Measurements from ENCODE around the gene ALDH4A1.

Gene ALDH4A1

DNA sequence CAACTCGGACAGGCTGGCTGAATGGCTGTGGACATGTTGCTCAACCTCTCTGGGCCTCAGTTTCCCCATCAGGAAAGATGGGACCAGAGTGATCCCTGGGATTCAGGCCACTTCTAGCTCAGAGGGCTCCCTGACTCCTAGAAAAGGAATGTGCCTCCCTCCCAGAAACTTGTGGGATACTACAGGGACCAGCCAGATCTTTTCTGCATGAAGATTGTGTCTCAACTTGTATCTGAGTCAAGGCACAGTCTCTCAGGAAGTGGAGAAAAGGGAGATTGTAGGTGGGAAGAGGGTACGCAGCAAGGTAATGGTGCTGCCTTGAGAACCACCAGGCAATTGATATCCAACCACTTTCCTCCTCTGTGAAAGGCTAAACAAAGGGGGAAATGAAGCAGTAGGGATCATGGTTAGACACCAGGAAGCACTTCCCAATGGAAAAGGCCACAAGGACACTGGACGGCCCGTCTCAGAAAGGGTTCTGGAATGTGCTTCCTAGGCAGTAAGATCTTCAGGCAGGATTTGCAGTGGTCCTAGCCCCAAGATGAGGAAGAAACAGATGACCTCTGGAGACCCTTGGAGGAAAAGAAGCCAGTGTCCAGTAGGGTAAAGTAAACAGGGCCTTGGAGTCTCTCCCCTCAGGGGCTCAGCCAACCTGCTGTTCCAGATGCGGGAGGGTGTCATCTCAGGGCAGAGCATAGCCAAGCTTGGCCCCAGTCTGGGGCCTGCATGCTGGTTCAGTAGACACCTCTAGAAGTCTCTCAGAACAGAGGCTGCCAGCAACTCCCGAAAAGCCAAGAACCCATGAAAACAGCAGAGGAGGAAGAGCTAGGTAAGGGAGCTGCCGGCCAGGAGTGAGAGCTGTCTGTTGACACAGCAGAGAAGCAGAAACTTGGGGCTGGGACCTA is 37.3 kb upstream of the ALDH4A1 start:
- peak; percentile 57 for DNase-seq (ENCODE audit: low spot score)

DNA sequence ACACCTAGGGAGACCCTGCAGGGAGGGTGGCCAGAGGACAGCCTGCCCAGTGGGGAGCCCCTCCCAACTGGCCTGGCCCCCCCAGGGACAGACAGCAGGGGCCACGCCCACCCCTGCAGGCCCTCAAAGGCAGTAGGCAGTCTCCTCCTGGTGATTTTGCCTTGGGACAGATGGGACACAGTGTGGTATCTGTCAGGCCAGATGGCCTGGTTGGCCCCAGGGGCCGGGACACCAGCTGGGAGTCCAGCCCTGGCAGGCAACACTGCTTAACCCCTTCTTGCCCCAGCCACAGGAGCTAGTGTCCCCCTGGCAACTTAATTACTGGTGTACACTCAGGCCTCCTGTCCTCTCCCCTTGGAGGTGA is 36.3 kb upstream of the ALDH4A1 start:
- no peak for DNase-seq (ENCODE audit: low spot score)

DNA sequence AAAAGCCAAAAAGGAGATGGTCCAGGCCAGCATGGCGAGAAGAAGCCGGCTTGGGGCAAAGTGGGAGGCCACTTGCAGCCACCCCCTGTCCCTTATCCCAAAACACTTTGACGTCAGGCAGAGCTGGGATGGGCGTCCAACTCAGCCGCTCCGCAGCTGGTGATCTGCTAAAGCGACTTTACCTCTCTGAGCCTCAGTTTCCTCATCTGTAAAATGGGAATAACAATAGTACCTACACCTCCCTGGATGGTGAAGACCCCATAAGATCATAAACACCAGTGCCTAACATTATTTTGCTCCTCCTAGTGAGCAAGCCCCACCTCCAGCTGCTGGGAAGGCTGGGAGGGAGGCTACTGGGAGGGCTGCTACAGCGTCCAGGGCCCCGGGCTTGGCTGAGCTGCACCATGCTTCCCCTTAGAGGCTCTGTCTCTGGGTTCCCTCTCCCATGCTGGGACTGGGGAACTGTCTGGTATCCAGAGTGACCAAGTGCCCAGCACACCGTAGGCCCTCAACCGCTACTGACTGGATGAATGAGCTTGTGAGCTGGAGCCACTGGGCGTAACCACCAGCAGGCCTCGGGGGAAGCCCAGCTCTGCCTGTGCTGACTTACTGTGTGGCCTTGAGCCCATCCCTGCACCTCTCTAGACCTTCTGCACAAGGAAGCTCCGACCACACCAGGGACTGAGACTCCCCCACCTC is 35.8 kb upstream of the ALDH4A1 start:
- no peak for DNase-seq (ENCODE audit: low spot score)

DNA sequence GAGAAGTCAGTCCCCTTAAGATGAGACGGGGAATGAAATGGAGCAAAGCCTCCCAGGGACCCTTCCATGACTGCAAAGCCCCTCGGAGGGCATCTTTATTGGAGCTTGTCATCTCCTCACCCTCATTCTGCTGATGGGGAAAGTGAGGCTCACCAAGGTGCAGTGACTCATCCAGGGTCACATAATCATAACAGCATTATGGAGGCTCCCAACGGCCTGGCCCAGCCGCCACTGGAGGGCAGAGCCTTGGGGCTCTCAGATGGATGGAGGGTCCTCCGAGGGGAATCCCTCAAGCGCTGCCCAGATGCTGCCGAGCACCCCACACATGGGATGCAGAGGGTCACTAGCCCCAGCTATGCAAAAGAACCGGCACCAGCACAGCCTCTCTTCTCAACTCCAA is 35.2 kb upstream of the ALDH4A1 start:
- no peak for DNase-seq (ENCODE audit: low spot score)

DNA sequence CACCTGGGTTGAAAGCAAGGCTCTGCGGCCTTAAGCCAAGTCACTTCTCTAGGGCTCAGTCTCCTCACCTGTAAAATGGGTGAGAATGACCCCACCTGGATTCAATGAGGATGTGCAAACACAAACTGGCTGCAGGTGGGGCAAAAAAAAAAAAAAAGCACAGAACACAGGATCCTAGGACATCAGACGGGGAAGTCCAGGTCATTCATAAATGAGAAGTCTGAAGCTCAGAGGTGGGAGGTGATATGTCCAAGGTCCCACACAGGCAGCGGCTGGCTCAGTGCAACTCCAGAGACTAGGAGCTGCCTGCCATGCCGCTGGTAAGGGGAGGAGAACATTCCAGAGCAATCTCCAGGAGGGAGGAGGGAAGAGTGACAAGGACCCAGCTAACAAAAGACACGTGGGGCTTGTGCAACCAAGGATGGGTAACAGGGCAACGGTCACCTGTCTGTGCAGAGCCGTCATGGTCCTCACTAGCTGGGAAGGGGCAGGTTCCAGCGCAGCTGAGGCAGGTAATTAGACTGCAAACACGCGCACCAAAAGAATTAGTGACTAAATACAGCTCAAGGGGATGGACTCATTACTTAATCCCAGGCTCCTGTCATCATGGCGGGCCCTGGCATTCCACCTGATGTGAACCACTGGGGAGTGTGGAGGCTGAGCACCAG is 34.6 kb upstream of the ALDH4A1 start:
- no peak for DNase-seq (ENCODE audit: low spot score)

DNA sequence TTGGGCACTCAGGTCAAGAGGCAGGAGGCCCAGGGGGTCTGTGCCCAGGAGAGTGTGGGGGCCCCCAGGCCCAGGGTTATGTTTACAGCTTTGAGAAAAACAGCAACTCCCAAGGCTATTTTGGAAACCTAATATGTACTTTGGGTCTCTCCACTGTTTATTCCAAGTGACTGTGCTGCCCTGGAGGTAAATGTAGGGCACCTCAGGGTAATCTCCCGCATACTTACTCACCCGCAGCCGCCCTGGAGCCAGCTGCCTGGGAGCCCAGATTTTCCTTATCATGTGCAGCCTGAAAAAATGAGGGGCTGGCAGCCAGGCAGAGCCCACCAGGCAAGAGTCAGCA is 34.1 kb upstream of the ALDH4A1 start:
- no peak for DNase-seq (ENCODE audit: low spot score)

DNA sequence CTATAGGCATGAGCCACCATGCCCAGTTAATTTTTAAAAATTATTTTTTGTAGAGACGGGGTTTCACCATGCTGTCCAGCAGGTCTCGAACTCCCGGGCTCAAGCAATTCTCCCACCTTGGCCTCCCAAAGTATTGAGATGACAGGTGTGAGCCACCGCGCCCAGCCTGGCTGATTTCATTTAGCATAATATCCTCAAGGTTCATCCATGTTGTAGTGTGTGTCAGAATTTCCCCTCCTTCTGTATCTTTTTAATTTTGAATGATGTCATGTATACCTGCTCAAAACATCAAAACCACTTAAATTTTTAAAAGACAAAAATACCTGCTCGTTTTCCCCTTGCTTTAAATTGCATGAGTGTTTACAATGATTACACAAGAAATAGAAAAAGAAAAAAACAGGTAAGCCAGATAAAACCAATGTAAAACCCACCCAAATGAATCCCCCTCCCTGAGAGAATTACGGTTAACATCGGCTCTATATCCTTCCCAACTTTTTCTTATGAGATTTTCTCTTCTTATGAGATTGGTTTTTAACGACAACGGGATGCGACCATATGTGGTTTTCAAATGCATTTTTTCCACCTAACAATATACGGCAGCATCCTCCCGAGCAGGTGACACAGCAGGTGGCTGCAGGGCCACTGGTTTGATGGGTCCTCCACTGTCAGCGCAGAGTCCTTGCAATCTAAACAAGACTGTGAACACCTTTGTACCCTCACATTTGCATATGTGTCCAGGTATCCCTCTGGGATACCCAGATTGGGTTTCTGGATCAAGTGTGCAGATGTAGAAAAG is 32.0 kb upstream of the ALDH4A1 start:
- no peak for DNase-seq (ENCODE audit: low spot score)

DNA sequence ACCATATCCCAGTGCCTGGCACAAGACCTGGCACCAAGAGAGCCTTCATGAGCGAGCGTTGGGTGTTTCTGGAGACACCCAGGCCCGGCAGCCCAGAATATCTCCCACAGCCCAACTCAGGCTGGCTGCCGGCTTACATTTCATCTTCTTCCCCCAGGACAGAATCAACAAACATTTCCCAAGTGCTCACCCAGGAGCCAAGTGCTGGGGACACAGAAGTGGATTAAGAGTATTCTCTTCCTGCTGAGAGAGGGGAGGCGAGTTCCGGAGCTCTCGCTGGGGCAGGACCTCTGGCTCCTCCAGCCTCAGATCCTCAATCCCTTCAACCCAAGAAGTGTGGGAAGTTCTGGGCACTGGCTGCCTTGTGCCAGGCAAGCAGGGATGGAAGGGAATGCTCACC is 30.5 kb upstream of the ALDH4A1 start:
- DNase-seq (ENCODE audit: low spot score) = no peak

DNA sequence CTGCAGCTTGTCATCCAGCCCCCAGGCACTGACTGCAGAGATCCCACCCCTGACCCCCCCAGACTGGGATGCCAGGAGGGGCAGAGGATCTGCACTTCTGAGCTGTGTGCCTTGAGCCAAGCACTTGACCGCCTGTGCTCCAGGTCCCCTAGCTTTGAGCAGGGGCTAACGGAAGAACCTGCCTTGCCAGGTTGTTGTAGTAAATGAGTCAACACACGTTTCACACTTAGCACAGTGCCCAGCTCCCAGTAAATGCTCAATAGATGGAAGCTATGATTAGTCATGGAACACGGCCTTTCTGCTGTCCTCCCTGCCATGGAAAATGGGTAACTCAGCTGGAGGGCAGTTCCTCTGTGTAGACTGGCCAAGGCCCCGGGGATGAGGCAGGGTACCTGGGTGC is 30.0 kb upstream of the ALDH4A1 start:
- no peak for DNase-seq (ENCODE audit: low spot score)

DNA sequence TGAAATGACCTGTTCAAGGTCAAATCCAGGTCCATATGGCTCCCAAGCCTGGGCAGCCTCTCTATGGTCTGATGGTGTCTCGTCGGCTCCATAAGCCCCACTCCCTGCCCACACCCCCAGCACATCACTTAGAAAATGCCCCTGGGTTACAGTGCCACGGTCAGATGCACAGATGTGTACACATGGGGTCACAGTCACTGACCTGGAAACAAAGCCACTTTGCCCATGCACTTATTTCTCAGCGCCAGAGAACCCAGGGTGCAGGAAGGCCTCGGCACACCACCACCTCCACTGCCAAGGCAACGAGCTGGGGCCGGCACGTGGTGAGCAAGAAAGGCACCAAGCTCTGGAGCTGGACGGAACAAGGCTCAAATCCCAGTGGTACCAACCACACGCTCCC is 29.4 kb upstream of the ALDH4A1 start:
- DNase-seq (ENCODE audit: low spot score) = no peak

DNA sequence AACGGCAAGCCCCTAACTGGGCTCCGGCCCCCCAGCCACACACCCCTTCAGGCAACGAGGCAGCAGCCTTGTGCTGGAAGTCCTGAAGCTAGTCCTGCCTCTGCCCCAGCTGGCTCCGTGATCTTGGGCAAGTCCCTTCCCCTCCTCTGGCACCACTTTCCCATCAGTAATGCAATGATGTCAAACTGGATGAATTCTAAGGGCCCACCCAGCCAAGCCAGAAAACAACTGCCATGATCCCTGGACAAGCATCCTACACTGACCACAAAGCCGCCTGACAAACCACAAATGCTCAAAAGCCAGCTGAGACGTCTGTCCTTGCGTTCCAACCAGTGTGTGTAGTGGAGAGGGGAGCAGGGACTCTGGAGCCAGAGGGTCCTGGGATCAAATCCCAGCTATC is 27.3 kb upstream of the ALDH4A1 start:
- peak; percentile 54 for DNase-seq (ENCODE audit: low spot score)

DNA sequence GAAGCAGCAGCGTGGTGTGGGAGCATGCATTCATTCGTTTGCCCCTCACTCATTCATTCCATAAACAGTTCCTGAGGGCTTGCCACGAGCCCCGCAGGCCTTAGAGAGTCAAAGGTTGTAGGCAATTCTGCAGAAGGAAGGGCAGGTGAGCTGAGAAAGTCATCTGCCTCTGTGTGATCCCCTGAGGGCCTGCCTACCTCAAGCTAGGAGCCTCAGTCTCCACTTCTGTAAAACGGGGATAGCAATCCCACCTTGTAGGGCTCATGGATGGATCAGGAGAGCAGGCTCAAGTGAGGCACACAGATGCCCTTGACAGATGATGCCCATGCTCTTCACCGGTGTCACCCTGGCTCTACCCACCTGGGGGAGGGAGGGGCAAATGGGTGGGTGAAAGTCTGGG is 26.6 kb upstream of the ALDH4A1 start:
- no peak for DNase-seq (ENCODE audit: low spot score)

DNA sequence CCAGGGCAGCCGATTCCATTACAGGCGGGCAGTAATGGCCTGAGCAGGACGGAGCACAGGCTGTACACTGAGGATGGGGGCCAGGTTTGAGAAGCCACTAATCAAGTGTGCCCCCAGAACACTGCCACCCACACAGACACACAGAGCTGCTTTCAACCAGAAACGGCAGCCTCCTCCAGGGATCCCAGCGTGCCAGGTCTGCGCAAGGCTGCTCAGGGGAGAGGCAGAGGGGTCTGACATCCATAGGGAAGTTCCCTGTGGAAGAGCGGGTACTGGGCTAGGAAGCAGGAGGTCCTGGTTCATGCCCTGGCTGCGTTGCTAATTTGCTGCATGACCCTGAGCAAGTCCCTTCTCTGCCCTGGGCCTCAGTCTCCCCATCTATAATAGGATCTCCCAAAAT is 26.1 kb upstream of the ALDH4A1 start:
- DNase-seq (ENCODE audit: low spot score) = no peak

DNA sequence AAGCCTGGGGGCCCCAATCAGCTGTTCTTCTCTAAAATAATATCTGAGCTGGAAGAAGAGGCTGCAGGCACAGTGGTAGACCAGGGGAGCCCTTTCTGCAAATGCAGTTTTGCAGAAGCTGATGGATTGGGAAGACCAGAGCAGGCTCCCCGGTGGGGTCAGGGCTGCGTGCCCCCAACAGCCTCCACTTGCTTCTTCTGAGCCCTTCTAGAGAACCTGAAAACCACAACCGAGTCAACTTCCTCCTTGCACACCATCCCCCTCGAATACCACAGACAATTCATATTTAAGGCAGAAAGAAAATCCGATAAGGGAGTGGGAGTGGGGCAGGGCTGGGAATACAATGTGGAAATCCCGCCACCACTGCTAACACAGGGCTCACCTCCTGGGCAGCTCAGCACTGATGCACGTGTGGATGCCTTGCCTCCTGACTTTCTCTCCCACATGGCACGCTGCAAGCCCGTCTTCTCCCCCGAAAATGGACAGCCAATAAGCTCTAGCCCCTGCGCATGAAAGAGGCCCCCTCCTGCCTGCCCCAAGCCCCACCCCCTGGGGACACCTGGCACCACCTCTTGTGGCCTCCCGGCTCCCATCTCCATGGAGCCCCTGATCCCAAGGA is 25.4 kb upstream of the ALDH4A1 start:
- no peak for DNase-seq (ENCODE audit: low spot score)

DNA sequence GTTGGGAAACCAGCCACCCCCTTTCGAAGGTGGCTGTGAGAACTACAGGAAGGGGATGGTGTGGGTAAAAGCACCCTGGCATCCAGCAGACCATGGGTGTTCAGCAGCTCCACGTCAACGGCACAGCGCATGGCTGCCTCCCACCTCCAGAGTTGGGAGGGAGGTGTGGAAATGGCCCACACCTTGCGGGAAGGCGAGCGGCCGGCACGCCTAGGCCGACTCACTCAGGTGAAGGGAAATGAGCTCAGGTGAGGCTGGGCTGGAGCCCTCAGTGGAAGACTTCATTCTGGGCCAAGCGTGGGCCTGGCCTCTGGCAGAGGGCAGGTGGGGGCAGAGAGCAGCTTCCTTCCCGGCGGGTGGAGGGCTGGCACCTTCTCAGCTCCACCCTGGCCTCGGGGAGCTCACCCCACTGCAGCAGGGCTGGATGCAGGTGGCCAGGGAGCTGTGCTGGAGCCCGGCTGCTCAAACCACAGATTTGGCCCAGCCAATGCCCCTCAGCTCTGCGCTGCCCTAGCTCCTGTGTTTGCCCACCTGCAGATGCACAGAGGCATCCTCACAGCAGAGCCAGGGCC is 24.8 kb upstream of the ALDH4A1 start:
- no peak for DNase-seq (ENCODE audit: low spot score)

DNA sequence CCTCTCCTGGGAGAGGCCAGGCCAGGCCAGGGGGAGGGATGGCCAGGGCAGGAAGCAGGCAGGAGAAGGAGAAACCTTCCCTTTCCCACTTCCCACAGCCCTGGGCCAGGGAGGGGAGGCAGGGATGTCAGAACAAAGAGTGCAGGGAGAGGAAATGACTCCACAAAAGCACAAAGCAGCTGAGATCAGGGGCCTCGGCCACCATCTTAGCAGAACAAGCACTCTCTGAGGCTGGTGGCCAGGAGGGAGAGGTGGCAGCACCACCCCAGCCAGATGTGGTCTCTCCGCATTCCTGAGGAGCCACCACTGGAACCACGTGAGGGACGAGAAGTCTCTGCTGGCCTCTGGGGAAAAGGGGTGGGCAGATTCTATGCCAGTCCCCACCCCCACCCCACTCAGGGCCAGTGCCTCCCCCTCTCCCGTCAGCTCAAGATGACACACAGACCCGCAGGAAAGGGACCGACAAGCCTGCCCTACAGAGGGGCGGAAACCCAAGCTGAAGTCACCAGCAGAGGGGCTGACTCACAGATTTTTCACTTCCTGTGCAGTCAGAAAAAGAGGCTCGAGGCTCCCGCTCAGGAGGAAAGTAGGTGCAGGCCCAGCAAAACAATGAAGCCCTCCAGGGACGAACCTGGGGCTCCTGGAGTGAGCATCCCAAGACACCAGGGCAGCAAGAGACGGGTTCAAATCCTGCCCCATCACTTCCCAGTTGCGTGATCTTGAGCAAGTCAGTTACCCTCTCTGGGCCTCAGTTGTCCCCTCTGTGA is 24.1 kb upstream of the ALDH4A1 start:
- peak; percentile 92 for DNase-seq (ENCODE audit: low spot score)

DNA sequence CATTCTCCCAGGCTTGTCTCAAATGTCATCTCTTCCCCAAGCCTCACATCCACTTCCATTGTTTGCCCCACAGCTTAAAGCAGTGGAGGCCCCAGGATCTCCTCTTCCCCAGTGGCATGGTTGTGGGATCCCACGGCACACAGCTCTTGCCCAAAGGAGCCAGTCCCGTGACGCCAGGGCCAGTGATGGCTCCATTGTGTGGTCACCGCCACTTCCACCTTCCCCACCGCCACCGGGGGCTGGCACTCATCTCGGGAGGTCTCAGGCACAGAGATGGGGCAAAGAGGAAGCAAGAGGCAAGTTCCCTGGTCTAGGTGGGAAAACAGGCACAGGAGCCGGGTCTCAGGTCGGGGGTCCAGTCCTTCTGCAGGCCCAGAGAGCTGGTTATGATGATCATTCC is 22.9 kb upstream of the ALDH4A1 start:
- no peak for DNase-seq (ENCODE audit: low spot score)

DNA sequence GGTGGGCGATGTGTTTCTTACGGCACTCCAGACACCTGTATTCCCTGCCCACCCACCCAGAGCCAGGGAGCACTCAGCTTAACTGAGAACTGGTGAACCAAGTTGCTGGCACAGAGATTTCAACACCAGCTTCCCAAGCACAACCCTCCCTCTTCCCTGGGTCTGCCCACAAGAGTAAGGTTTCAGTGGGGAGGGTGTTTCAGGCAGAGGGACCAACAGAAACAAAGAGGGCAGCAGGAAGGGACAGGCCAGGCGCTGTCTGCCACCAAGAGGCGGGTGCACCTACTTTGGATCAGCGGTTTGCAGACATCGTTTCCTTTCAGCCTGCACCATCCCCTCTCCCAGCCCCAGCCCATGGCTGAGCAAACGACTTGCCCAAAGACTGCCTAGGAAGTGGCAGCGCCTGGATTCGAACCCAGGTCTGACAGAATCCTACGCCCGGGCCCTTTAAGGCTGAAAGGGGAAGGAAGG is 21.9 kb upstream of the ALDH4A1 start:
- DNase-seq (ENCODE audit: low spot score) = peak; percentile 48

DNA sequence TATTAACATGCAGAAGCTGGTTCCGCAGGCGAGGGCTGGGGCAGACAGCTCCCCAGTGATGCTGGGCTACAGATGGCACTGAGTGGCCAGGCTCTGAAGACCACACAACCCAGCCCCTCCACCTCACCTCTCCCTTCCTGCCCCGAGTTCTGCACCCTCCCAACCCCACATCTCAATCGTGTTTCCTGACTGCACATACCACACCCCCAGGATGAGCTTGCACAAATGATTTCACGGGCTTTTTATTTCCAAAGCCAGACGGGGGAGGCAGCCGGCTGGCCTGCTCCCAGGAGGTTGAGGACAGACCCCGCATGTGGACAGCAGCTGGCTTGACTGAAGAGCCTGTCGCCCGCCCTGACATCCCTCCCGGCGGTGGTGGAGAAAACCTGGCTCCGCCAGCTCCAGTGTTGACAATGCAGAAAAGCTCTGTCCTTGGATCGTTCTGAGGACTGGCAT is 21.4 kb upstream of the ALDH4A1 start:
- no peak for DNase-seq (ENCODE audit: low spot score)

All from AG08396 (cell line).